WI38 (cell line): Measurements from ENCODE around the gene WWOX.

Source experiments
- H3K4me3 ChIP-seq: 2 replicates; pipeline ENCODE4 v1.5.1; 2011; ENCODE audit warnings: low read depth, mild to moderate bottlenecking, control low read depth, low read length
- TF ChIP-seq, protein P1 (sequence below): IDR thresholded peaks from 2 replicates; pipeline ENCODE4 v1.5.1; 2012; ENCODE audit warnings: low read depth, mild to moderate bottlenecking, control low read depth, low read length

The WWOX gene

DNA sequence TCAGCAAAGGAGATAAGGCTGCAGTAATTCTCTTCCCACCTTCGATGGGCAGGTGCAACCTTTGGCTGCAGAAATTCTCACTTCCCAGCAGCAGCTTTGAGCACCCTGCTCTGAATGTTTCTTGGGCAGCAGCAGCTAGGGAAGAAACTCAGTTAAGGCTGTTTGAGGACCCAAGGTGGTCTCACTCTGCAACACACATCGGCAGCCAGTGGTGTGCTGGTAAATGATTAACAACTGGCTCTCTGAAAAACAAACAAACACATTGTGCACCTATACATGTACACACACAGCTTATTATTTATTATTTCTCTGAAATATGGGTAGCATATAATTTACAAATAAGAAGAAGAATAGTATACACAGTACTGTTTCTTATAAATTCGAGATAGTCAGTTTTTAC lies 685.8 kb downstream of the WWOX start:
- TF ChIP-seq, protein P1, sequence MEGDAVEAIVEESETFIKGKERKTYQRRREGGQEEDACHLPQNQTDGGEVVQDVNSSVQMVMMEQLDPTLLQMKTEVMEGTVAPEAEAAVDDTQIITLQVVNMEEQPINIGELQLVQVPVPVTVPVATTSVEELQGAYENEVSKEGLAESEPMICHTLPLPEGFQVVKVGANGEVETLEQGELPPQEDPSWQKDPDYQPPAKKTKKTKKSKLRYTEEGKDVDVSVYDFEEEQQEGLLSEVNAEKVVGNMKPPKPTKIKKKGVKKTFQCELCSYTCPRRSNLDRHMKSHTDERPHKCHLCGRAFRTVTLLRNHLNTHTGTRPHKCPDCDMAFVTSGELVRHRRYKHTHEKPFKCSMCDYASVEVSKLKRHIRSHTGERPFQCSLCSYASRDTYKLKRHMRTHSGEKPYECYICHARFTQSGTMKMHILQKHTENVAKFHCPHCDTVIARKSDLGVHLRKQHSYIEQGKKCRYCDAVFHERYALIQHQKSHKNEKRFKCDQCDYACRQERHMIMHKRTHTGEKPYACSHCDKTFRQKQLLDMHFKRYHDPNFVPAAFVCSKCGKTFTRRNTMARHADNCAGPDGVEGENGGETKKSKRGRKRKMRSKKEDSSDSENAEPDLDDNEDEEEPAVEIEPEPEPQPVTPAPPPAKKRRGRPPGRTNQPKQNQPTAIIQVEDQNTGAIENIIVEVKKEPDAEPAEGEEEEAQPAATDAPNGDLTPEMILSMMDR = no peak
- no peak overlapping the region for H3K4me3 ChIP-seq

DNA sequence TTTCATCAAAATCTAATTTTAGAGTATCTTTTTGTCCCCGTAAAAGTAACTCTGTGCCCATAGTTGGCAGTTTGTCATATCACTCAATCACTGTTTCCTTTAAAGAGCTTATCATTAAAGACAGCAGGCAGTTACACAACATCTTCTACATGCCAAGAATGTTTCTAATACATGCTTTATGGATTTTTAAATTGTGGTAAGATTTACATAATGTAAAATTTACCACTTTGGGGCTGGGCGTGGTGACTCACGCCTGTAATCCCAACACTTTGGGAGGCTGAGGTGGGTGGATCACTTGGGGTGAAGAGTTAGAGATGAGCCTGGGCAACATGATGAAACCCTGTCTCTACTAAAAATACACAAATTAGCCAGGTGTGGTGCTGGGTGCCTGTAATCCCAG lies 687.2 kb downstream of the WWOX start:
- TF ChIP-seq, protein P1 = no peak
- H3K4me3 ChIP-seq = no peak overlapping the region

DNA sequence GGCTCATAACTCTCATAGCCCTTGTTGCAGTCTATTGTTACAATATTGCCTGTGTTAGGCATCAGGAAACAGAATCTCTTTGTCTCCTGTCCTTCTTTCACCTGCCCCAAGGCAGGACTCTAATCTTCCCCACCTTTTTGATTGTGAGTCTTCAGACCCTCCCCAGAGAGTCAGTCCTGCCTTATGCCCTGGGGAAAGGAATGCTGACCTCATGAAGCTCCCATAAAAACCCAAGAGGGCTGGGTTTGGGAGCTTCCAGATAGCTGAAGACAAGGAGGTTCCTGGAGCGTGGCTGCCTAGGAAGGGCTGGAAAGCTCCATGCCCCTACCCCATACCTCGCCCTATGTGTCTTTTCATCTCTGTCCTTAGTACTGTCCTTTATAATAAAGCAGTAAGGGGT lies 688.8 kb downstream of the WWOX start:
- H3K4me3 ChIP-seq = no peak overlapping the region
- TF ChIP-seq, protein P1 = no peak

DNA sequence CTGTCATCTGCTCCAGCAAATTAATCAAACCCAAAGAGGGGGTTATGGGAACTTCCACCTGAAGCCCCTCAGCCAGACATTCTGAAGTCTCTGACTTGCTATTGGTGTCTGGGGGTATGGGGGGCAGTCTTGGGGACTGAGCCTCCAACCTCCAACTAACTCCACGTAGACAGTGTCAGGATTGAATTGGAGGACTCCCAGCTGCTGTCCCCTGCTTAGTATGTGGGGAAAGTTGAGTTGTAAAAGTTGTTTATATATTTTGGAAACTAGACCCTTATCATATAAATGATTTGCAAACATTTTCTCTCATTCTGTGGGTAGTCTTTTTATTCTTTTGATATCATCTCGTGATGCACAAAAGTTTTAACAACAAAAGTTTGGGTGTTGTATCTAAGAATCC lies 689.2 kb downstream of the WWOX start:
- H3K4me3 ChIP-seq = no peak overlapping the region
- TF ChIP-seq, protein P1 = no peak

DNA sequence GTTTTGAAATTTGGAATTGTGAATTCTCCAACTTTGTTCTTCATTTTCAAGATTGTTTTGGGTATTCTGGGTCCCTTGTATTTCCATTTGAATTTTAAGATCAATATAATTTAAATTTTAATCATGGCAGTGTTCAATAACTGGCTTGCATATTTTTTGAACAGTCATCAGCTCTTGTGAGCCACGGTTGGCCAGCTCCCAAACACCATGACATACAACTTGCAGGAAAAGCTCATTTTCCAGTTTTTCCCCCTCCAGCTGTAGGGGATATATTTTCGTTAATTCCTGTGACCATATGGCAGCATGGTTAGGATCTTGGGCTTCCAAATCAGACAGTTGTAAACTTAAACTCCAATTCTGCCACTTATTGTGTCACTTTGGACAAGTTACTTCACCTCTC lies 690.1 kb downstream of the WWOX start:
- no peak overlapping the region for H3K4me3 ChIP-seq
- TF ChIP-seq, protein P1 = no peak

DNA sequence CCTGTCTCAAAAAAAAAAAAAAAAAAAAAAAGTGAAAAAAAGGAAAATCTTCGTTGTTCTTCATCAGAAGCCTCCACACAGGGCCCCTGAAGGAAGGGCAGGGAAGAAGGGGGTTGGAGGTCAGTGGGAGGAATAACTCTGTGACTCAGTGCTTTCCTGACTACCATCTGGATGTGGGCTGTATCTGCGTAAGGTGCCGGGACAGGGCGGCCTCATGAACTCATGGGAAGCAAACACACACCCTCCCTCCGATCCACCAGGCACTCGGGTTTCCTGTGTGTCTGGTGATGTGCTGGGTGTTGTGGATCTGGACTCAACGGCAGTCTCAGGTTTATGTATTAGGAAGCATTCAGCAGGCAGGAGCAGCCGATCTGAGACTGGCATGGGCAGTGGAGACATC lies 691.6 kb downstream of the WWOX start:
- H3K4me3 ChIP-seq = no peak overlapping the region
- TF ChIP-seq, protein P1 = no peak

DNA sequence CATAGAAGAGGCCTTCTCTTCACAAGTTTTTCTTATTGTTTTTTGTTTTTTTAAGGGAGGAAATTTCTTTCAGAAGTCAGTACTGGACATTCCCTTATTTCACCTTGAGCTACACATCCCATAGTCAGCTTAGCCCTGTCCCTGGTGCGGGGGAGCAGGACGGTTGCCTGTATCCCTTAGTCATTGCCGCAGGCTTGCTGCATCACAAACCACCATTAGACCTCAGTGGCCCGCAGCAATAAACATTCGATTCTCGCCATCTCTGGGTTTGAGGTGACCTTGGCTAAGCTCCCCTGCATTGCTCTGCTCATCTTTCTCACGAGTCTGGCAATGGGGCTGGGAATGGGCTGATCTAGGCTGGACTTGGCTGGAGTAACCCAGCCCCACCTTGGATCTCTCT lies 692.5 kb downstream of the WWOX start:
- TF ChIP-seq, protein P1 = no peak

DNA sequence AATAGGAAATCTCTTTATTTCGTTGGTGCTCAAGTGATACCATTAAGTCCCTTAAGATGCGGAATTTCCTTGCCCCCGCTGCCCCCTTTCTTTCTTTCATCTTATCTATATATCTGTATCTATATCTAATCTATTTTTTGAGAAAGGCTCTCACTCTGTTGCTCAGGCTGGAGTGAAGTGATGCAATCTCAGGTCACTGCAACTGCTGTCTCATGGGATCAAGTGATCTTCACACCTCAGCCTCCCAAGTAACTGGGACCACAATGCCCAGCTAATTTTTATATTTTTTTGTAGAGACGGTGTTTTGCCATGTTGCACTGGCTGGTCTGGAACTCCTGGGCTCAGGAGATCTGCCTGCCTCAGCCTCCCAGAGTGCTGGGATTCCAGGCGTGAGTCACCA lies 693.5 kb downstream of the WWOX start:
- no peak overlapping the region for H3K4me3 ChIP-seq
- TF ChIP-seq, protein P1 = no peak

More for the DNA sequence above, 692.5 kb downstream of the WWOX start:
- no peak overlapping the region for H3K4me3 ChIP-seq
